Cerebellar cortex (tissue), 1 donor: Measurements from ENCODE around the gene RNASE4.

Source experiments
- DNase-seq: peaks from one replicate; pipeline ENCODE4 v3.0.0-alpha.2; 2015; ENCODE audit warnings: low spot score

RNASE4 gene

DNA sequence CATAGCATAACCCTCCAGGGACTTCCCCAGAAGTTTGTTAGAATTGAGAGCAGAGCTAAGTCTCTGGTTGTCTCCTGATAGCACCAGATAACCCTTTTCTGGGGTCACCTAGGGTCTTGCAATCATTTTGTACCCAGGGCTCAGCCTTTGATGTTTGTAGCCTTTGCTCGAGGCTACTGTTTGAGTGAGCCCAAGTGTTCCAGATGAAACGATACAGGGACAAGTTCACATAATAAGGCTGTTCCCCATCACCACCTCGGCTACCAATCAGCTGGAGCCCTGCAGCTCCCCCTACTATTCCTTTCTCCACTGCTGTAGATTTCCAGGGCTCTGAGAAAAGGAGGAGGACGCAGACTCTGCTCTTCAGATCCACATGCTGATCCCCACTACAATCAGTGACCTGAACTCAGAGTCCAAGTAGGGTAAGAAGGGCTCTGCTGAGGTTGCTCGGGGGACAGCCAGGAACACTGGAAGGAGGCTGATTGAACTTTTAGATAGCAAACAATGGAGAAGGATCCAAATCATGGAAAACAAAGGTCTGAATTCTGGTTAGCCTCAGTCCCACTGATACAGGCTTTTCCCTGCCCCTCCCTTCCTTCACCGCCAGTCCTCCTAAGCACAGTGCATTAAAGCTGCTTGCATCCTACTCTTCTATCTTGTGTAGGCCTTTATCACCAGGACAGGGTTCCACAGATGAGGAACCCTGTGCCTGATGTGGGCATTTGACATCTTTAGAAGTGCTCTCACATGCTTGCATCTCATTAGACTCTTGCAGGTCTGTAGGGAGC, 61.4 kb downstream of the RNASE4 start, which contains the start of gene EDDM3A:
Gene EDDM3A, plus strand, starts transcription at position 317 of the 788 bp plus-strand sequence. CDS start 1,694 bp downstream, outside the sequence.
- no peak for DNase-seq

- no peak for DNase-seq
Measured at GRCh38 chr14:20746566-20746965, 62.2 kb downstream of the RNASE4 start.

DNA sequence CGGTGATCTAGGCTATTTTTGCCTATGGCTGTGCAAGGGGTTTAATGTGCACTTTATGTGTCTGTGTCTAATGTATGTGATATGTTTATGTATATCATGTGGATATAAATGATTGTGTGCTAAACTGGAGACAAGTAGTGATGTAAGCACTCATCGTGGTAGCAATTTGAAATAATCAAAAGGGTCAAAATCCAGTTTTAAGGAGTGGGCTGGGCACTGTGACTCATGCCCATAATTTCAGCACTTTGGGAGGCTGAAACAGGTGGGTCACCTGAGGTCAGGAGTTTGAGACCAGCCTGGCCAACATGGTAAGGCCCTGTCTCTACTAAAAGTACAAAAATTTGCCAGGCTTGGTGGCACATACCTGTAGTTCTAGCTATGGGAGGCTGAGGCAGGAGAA, 64.1 kb downstream of the RNASE4 start:
- no peak for DNase-seq

- DNase-seq, result no peak
Measured at GRCh38 chr14:20750194-20750593, 65.8 kb downstream of the RNASE4 start.
